Mesenchymal stem cell (in vitro differentiated cells and primary cell): ENCODE measurements around the gene TRIP12.

Source experiments
- DNase-seq: peaks from one replicate; pipeline ENCODE4 v3.0.0-alpha.2; 2013
- H2AFZ ChIP-seq: one replicate; pipeline ENCODE4 v1.6.1; 2013; ENCODE audit warnings: low read depth, mild to moderate bottlenecking, control low read depth, inconsistent platforms, low read length, moderate library complexity
- H2AK5ac ChIP-seq: 2 replicates; pipeline ENCODE4 v1.6.1; 2013; ENCODE audit warnings: low read length, moderate library complexity, mild to moderate bottlenecking, inconsistent platforms; ENCODE audit not compliant: severe bottlenecking
- H2BK120ac ChIP-seq: one replicate; pipeline ENCODE4 v1.6.1; 2013; ENCODE audit warnings: low read depth, mild to moderate bottlenecking, inconsistent platforms, low read length, moderate library complexity
- H2BK12ac ChIP-seq, 2 experiments: one replicate each; pipeline ENCODE4 v1.6.1; 2013; ENCODE audit warnings: inconsistent platforms in 2 of 2, low read length in 2 of 2, mild to moderate bottlenecking in 2 of 2, moderate library complexity in 2 of 2, control low read depth in 1 of 2
- H2BK15ac ChIP-seq: one replicate; pipeline ENCODE4 v1.6.1; 2013; ENCODE audit warnings: mild to moderate bottlenecking, low read depth, inconsistent platforms; ENCODE audit not compliant: poor library complexity, severe bottlenecking
- H2BK5ac ChIP-seq: 2 replicates; pipeline ENCODE4 v1.6.1; 2013; ENCODE audit warnings: low read depth, mild to moderate bottlenecking, low read length, control low read depth, inconsistent platforms; ENCODE audit not compliant: poor library complexity, severe bottlenecking
- H3K14ac ChIP-seq, 2 experiments: one replicate each; pipeline ENCODE4 v1.6.1; 2013; ENCODE audit warnings: inconsistent platforms in 2 of 2, low read length in 2 of 2, control low read depth in 1 of 2, mild to moderate bottlenecking in 1 of 2, moderate library complexity in 1 of 2
- H3K18ac ChIP-seq, 2 experiments: one replicate each; pipeline ENCODE4 v1.6.1; 2013; ENCODE audit warnings: inconsistent platforms in 2 of 2, low read length in 2 of 2, control low read depth in 1 of 2, low read depth in 1 of 2, mild to moderate bottlenecking in 1 of 2
- H3K23ac ChIP-seq, 2 experiments: one replicate each; pipeline ENCODE4 v1.6.1; 2013; ENCODE audit warnings: inconsistent platforms in 2 of 2, low read length in 2 of 2, mild to moderate bottlenecking in 2 of 2, moderate library complexity in 2 of 2, control low read depth in 1 of 2
- H3K27ac ChIP-seq: 2 replicates; pipeline ENCODE4 v1.5.1; 2013; ENCODE audit warnings: mild to moderate bottlenecking, moderate library complexity, low read length, control low read depth, inconsistent platforms; ENCODE audit not compliant: poor library complexity, severe bottlenecking
- H3K27me3 ChIP-seq, 2 experiments: 2 replicates each; pipeline versions ENCODE4 v1.6.1 to v1.7.0; 2013; ENCODE audit warnings: low read length in 2 of 2, mild to moderate bottlenecking in 2 of 2, moderate library complexity in 2 of 2, control low read depth in 1 of 2, inconsistent platforms in 1 of 2; ENCODE audit not compliant: control insufficient read depth in 1 of 2, insufficient read depth in 1 of 2
- H3K36me3 ChIP-seq, 2 experiments: 2 replicates each; pipeline versions ENCODE4 v1.6.1 to v1.7.0; 2013; ENCODE audit warnings: low read length in 2 of 2, control low read depth in 1 of 2, inconsistent platforms in 1 of 2, low read depth in 1 of 2, mild to moderate bottlenecking in 1 of 2; ENCODE audit not compliant: insufficient read depth in 2 of 2, control insufficient read depth in 1 of 2
- H3K4ac ChIP-seq, 2 experiments: one replicate each; pipeline ENCODE4 v1.6.1; 2013; ENCODE audit warnings: inconsistent platforms in 2 of 2, low read length in 2 of 2, mild to moderate bottlenecking in 2 of 2, moderate library complexity in 2 of 2, control low read depth in 1 of 2, low read depth in 1 of 2
- H3K4me1 ChIP-seq: 2 replicates; pipeline ENCODE4 v1.6.1; 2013; ENCODE audit warnings: low read depth, low read length, control low read depth; ENCODE audit not compliant: control insufficient read depth, insufficient read depth
- H3K4me2 ChIP-seq: 2 replicates; pipeline ENCODE4 v1.6.1; 2013; ENCODE audit warnings: low read length, mild to moderate bottlenecking, inconsistent platforms; ENCODE audit not compliant: poor library complexity, severe bottlenecking
- H3K4me3 ChIP-seq, 2 experiments: 2 replicates each; pipeline versions ENCODE4 v1.5.1 to v1.7.0; 2013; ENCODE audit warnings: low read length in 2 of 2, mild to moderate bottlenecking in 2 of 2, control low read depth in 1 of 2, low read depth in 1 of 2; ENCODE audit not compliant: insufficient read depth in 1 of 2
- H3K79me1 ChIP-seq: replicated peaks from 2 replicates; pipeline ENCODE4 v1.6.1; 2013; ENCODE audit warnings: mild to moderate bottlenecking, control low read depth, low read length, inconsistent platforms; ENCODE audit not compliant: poor library complexity, severe bottlenecking
- H3K9ac ChIP-seq: 2 replicates; pipeline ENCODE4 v1.7.0; 2013; ENCODE audit warnings: mild to moderate bottlenecking, low read length, moderate library complexity
- H3K9me3 ChIP-seq: 2 replicates; pipeline ENCODE4 v1.7.0; 2013; ENCODE audit warnings: mild to moderate bottlenecking, low read length; ENCODE audit not compliant: control insufficient read depth
- H4K8ac ChIP-seq: one replicate; pipeline ENCODE4 v1.6.1; 2013; ENCODE audit warnings: inconsistent platforms, mild to moderate bottlenecking, low read length, moderate library complexity
- H4K91ac ChIP-seq: one replicate; pipeline ENCODE4 v1.6.1; 2013; ENCODE audit warnings: mild to moderate bottlenecking, low read length, inconsistent platforms
- WGBS: methylation state at CpG from one replicate; pipeline ENCODE4 v1.1.7; 2013; ENCODE audit warnings: mixed read lengths; 5-methylcytosine and 5-hydroxymethylcytosine counted together

The TRIP12 gene

DNA sequence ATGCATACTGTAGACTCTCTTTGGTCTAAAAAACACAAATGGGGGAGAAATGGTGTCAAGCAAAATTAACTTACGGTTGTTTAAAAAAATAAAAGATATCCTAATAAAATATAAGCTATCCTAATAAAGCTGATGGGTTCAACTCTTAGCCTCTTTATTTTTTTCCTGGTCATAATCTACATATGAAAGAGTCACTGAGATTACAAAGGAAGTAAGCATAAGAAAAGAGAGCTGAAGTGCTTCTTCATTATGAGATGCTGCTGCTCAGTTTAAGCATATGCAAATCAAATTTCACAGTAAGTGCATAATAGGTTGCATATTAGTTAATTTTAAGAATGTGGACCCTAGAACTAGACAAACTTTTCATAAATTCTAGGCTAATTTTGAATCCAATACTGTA lies 147.6 kb downstream of the TRIP12 start:
- no peak for DNase-seq
- WGBS, result no CpG with 5 or more reads among the region's 1 CpG

DNA sequence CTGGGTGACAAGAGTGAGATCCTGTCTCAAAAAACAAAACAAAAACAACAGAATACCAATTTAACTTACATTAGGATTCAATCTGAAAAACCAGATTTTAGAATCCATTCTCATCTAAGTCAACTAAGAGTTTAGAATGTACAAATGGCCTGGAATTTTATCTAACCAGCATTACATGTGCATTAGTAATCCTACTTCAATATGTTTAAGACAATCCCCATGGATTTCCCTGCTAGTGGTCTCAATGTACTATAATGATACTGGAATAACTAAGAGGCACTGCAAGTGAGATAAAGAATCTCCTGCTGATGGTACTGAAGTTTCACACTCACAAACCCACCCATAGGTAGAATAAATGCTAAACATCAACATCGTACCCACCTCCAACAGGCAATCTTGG lies 153.6 kb downstream of the TRIP12 start:
- DNase-seq, result no peak
- Histone ChIP-seq H3K4me2 (no peak overlapping the region), H3K18ac (no peak overlapping the region), H2BK15ac (no peak overlapping the region), H3K4me3 (no peak overlapping the region), H3K4me1 (no peaks in the 10 kb centered on the region), H3K79me1 (peaks cover 7% of the 10 kb centered on the region), H2AK5ac (no peak overlapping the region), H4K8ac (no peak overlapping the region), H2BK5ac (no peak overlapping the region), H3K27me3 (no peaks in the 10 kb centered on the region), H3K9ac (no peak overlapping the region), H2AFZ (no peak overlapping the region), H3K27ac (no peak overlapping the region), H2BK120ac (no peak overlapping the region), H3K23ac (no peak overlapping the region), H3K4ac (no peak overlapping the region), H2BK12ac (no peak overlapping the region), H3K9me3 (no peaks in the 10 kb centered on the region), H3K36me3 (peaks cover 20 to 100% of the 10 kb centered on the region in 2 experiments), H4K91ac (no peak overlapping the region), H3K14ac (no peak overlapping the region)
- 100% methylated on average over 1 of the region's 1 CpG for WGBS

More for the DNA sequence above, 147.6 kb downstream of the TRIP12 start:
- H3K79me1 ChIP-seq, result peaks cover 25% of the 10 kb centered on the region
- H3K9me3 ChIP-seq, result no peaks in the 10 kb centered on the region
- no peak overlapping the region for H3K4me3 ChIP-seq
- H3K27me3 ChIP-seq, result no peaks in the 10 kb centered on the region
- H3K9ac ChIP-seq, result no peak overlapping the region
- no peak overlapping the region for H3K18ac ChIP-seq
- no peak overlapping the region for H3K4ac ChIP-seq
- no peak overlapping the region for H3K27ac ChIP-seq
- no peak overlapping the region for H2BK15ac ChIP-seq
- H3K23ac ChIP-seq, result no peak overlapping the region
- H2AFZ ChIP-seq, result no peak overlapping the region
- no peak overlapping the region for H2BK5ac ChIP-seq
- H3K4me2 ChIP-seq, result no peak overlapping the region
- no peaks in the 10 kb centered on the region for H3K4me1 ChIP-seq
- no peak overlapping the region for H3K14ac ChIP-seq
- H4K91ac ChIP-seq, result no peak overlapping the region
- H2BK120ac ChIP-seq, result no peak overlapping the region
- H4K8ac ChIP-seq, result no peak overlapping the region
- H3K36me3 ChIP-seq, result peaks cover 18 to 99% of the 10 kb centered on the region in 2 experiments
- no peak overlapping the region for H2BK12ac ChIP-seq
- no peak overlapping the region for H2AK5ac ChIP-seq

DNA sequence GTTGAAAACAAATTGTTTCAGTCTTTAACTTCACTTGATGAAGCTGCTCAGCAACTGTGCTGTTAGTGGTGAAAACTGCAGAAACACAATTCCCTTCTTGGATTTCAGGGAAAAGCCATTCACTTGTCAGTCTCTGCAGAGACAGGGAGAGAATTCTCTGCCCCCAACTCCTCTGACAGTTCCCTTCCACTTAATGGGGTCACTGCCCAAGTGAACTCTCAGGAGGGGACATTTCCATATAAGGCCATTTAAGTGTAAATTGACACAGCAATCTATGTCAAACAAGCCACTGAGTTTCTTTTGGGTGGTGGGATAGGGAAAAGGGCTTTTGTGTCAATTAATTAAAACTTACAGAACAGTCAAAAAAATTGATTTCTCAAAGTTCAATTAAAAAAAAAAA lies 156.1 kb downstream of the TRIP12 start:
- no peak overlapping the region for H2BK15ac ChIP-seq
- no peak overlapping the region for H4K8ac ChIP-seq
- H3K18ac ChIP-seq, result no peak overlapping the region
- no peak overlapping the region for H4K91ac ChIP-seq
- no peak overlapping the region for H2AFZ ChIP-seq
- no peak overlapping the region for H2BK120ac ChIP-seq
- H3K14ac ChIP-seq, result no peak overlapping the region
- peaks cover 13 to 80% of the 10 kb centered on the region in 2 experiments for H3K36me3 ChIP-seq
- H3K4me2 ChIP-seq, result no peak overlapping the region
- no peak overlapping the region for H3K4ac ChIP-seq
- no peak overlapping the region for H2AK5ac ChIP-seq
- H3K4me1 ChIP-seq, result no peaks in the 10 kb centered on the region
- H2BK12ac ChIP-seq, result no peak overlapping the region
- no peak overlapping the region for H3K9ac ChIP-seq
- no peak overlapping the region for H3K27ac ChIP-seq
- no peak overlapping the region for H2BK5ac ChIP-seq
- DNase-seq, result no peak
- H3K79me1 ChIP-seq, result peaks cover 7% of the 10 kb centered on the region
- no peak overlapping the region for H3K23ac ChIP-seq
- H3K4me3 ChIP-seq, result no peak overlapping the region
- H3K9me3 ChIP-seq, result no peaks in the 10 kb centered on the region
- H3K27me3 ChIP-seq, result no peaks in the 10 kb centered on the region

- no peak overlapping the region for H2BK120ac ChIP-seq
- H4K91ac ChIP-seq, result no peak overlapping the region
- no peak overlapping the region for H2BK12ac ChIP-seq
- H3K4ac ChIP-seq, result no peak overlapping the region
- H3K4me3 ChIP-seq, result no peak overlapping the region
- H3K27me3 ChIP-seq, result no peaks in the 10 kb centered on the region
- no peak overlapping the region for H3K9ac ChIP-seq
- no peak overlapping the region for H2BK5ac ChIP-seq
- no peaks in the 10 kb centered on the region for H3K79me1 ChIP-seq
- no peak overlapping the region for H3K23ac ChIP-seq
- no peak overlapping the region for H3K14ac ChIP-seq
- 83% methylated on average over 1 of the region's 1 CpG for WGBS
- no peak overlapping the region for H3K27ac ChIP-seq
- peaks cover 10 to 47% of the 10 kb centered on the region in 2 experiments for H3K36me3 ChIP-seq
- no peak overlapping the region for H3K18ac ChIP-seq
- H2AK5ac ChIP-seq, result no peak overlapping the region
- no peak for DNase-seq
- H4K8ac ChIP-seq, result no peak overlapping the region
- H2AFZ ChIP-seq, result no peak overlapping the region
- H2BK15ac ChIP-seq, result no peak overlapping the region
- no peaks in the 10 kb centered on the region for H3K9me3 ChIP-seq
- no peaks in the 10 kb centered on the region for H3K4me1 ChIP-seq
- no peak overlapping the region for H3K4me2 ChIP-seq
These were observed 160.1 kb downstream of the TRIP12 start for GRCh38 chr2:229761663-229762062.
